ENCODE data around the gene CALD1. TPM values are rescaled to one million over a fixed set of nuclear protein-coding genes. Genes with fewer than 3 reads are reported as not detected.

The CALD1 gene
- total and polyA plus RNA-seq, 2 experiments from 2014 or later: 22.6 to 135 TPM

DNA sequence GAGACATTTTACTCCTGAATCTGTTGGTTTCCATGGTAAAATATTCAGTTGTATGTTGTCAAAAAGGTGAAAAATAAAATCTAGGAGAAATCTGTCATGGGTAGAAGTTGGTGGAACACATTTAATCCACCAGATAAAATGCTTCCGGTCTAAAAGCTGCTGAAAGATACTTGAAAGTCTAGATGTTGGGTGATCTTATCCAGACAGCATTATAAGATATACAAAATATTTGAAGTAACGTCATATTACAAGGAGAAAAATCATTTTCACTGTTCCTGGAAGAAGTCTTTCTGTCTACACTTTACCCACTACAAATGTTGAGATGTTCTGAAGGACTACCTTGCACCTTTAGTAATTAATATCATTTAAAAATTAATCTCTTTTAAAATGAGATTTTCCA lies 40.9 kb downstream of the CALD1 start:
- Histone ChIP-seq H3K27ac (no peak overlapping the region), H3K4me1 (ENCODE audit: low read depth) (no peaks in the 10 kb centered on the region), H3K36me3 (no peaks in the 10 kb centered on the region), H3K27me3 (no peaks in the 10 kb centered on the region), H3K9me3 (ENCODE audit: low read depth) (no peaks in the 10 kb centered on the region), H3K4me3 (no peak overlapping the region)
- DNase-seq (ENCODE audit: low read depth in 1 of 2, low spot score in 1 of 2): peak in 1 of 2 donors; percentile 47
- TF ChIP-seq, protein P1, sequence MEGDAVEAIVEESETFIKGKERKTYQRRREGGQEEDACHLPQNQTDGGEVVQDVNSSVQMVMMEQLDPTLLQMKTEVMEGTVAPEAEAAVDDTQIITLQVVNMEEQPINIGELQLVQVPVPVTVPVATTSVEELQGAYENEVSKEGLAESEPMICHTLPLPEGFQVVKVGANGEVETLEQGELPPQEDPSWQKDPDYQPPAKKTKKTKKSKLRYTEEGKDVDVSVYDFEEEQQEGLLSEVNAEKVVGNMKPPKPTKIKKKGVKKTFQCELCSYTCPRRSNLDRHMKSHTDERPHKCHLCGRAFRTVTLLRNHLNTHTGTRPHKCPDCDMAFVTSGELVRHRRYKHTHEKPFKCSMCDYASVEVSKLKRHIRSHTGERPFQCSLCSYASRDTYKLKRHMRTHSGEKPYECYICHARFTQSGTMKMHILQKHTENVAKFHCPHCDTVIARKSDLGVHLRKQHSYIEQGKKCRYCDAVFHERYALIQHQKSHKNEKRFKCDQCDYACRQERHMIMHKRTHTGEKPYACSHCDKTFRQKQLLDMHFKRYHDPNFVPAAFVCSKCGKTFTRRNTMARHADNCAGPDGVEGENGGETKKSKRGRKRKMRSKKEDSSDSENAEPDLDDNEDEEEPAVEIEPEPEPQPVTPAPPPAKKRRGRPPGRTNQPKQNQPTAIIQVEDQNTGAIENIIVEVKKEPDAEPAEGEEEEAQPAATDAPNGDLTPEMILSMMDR (IDR thresholded peaks at IDR 0.05; ENCODE audit: low read depth, low read length): no peak

DNA sequence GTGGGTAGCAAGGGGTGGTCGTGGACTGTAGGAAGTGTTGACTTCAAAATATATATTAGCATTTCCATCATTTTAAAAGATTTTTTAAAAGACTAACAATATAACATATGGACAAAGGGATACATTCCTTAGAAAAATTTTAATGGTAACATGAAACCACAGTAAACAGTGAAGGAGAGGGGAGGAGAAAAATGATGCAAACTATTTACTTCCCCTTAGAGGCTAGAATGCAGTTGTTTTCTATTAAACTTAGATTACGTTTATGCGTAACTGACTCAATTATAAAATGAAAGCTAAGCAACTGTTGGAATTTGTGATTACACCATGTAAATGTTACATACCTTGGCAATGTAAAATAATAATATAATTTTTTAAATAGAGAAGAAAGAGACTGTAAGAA lies 41.3 kb downstream of the CALD1 start:
- Histone ChIP-seq H3K36me3 (no peaks in the 10 kb centered on the region), H3K9me3 (ENCODE audit: low read depth) (no peaks in the 10 kb centered on the region), H3K4me1 (ENCODE audit: low read depth) (no peaks in the 10 kb centered on the region), H3K27ac (no peak overlapping the region), H3K4me3 (no peak overlapping the region), H3K27me3 (no peaks in the 10 kb centered on the region)
- TF ChIP-seq, protein P1 (IDR thresholded peaks at IDR 0.05; ENCODE audit: low read depth, low read length): no peak
- no peak for DNase-seq (ENCODE audit: low read depth in 1 of 2, low spot score in 1 of 2)

DNA sequence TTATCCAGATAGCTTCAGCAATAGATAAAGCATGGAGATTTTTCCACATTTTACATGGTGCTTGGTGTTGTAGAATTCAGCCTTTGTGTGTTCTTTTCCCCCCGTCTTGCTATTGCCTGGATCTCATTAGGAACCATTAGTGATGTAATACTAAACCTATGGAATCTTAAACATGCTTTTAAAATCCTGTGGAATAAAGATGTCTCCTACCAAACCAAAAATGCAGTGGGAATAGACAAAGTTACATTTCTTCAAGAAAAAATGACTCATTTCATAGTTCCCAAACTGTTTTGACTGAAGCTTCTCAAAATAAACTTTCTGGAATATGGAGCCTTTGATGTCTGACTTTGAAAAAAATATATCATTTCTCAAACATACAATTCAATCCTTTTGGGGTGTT lies 44.0 kb downstream of the CALD1 start:
- peak in 1 of 2 donors; percentile 48 for DNase-seq (ENCODE audit: low read depth in 1 of 2, low spot score in 1 of 2)
- Histone ChIP-seq H3K4me3 (no peak overlapping the region), H3K4me1 (ENCODE audit: low read depth) (no peaks in the 10 kb centered on the region), H3K36me3 (no peaks in the 10 kb centered on the region), H3K27me3 (no peaks in the 10 kb centered on the region), H3K27ac (no peak overlapping the region), H3K9me3 (ENCODE audit: low read depth) (no peaks in the 10 kb centered on the region)
- TF ChIP-seq, protein P1 (IDR thresholded peaks at IDR 0.05; ENCODE audit: low read depth, low read length): no peak

DNA sequence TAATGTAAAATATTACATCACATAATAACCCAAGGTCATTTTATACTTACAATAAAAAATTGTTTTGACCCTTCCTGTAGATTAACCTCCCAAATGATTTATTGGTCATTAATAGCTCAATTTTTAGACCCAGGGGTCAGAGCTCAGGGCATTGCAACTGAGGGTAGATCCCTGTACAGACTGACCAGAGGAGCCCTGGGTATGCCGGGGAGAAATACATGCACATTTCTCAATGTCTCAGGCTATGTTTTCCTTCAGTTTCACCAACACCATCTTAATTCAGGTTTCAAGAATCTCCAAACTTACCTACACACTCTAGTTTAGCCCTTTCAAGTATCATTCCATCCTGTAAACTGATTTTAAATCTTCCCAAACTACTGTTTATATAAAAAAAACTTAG lies 46.2 kb downstream of the CALD1 start:
- Histone ChIP-seq H3K27me3 (no peaks in the 10 kb centered on the region), H3K4me3 (no peak overlapping the region), H3K9me3 (ENCODE audit: low read depth) (no peaks in the 10 kb centered on the region), H3K36me3 (no peaks in the 10 kb centered on the region), H3K4me1 (ENCODE audit: low read depth) (no peaks in the 10 kb centered on the region), H3K27ac (no peak overlapping the region)
- TF ChIP-seq, protein P1 (IDR thresholded peaks at IDR 0.05; ENCODE audit: low read depth, low read length): no peak
- DNase-seq (ENCODE audit: low read depth in 1 of 2, low spot score in 1 of 2): peak in 1 of 2 donors; percentile 35

DNA sequence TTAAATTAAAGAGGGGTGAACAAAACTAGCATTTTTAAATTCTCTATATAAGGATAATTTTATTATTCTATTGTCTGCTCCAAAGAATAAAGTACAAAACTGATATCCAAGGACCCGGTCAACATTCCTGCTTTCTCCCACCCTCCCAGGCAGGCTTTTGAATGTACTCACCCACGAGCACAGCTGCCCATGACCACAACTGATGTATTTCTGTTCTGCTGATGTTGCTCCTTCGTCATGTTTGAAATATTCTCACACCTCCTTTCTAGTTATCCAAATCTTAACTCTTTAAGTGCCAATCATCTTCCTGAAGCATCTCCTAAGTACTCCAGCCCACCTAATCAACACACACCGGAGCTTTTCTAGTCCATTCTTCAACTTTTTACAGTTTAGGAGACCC lies 46.7 kb downstream of the CALD1 start:
- Histone ChIP-seq H3K27me3 (no peaks in the 10 kb centered on the region), H3K27ac (no peak overlapping the region), H3K9me3 (ENCODE audit: low read depth) (no peaks in the 10 kb centered on the region), H3K36me3 (no peaks in the 10 kb centered on the region), H3K4me1 (ENCODE audit: low read depth) (no peaks in the 10 kb centered on the region), H3K4me3 (no peak overlapping the region)
- TF ChIP-seq, protein P1 (IDR thresholded peaks at IDR 0.05; ENCODE audit: low read depth, low read length): no peak
- peak in 1 of 2 donors; percentile 93 for DNase-seq (ENCODE audit: low read depth in 1 of 2, low spot score in 1 of 2)

DNA sequence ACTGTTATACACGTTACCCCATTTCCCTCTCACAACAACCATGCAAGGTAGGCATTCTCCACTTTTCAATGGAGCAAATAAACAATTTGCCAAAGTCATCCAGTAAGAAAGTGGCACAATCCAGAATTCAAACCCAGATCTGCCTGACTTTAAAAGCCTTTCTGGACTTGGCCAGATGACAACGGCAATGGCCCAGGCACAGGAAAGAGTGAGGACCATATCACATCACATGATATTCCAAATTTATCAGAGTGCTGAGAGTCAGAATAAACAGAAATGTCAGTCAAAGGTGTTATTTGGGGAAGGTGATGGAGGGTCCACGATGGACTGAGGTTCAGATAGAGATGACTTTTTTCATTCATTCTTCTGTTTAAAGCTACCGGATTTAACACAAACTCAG lies 48.0 kb downstream of the CALD1 start:
- H3K4me3 ChIP-seq: no peak overlapping the region
- H3K4me1 ChIP-seq (ENCODE audit: low read depth): no peaks in the 10 kb centered on the region
- no peak overlapping the region for H3K27ac ChIP-seq
- H3K9me3 ChIP-seq (ENCODE audit: low read depth): no peaks in the 10 kb centered on the region
- TF ChIP-seq, protein P1 (IDR thresholded peaks at IDR 0.05; ENCODE audit: low read depth, low read length): no peak
- H3K27me3 ChIP-seq: no peaks in the 10 kb centered on the region
- H3K36me3 ChIP-seq: no peaks in the 10 kb centered on the region
- DNase-seq (ENCODE audit: low read depth in 1 of 2, low spot score in 1 of 2): no peak

Data from cardiac muscle cell (in vitro differentiated cells and primary cell).